AG09309 (cell line): ENCODE results near the gene NBEAL2.

Experiments used
- DNase-seq: peaks from one replicate; pipeline ENCODE4 v3.0.0-alpha.2; 2010; ENCODE audit warnings: low read depth
- H3K4me3 ChIP-seq: 2 replicates; pipeline ENCODE4 v1.5.1; 2011; ENCODE audit warnings: mild to moderate bottlenecking, low read depth, low read length, moderate library complexity; ENCODE audit not compliant: control insufficient read depth
- CTCF ChIP-seq: IDR thresholded peaks from 2 replicates; pipeline ENCODE4 v1.5.1; 2011; ENCODE audit warnings: mild to moderate bottlenecking, low read depth, low read length, inconsistent platforms; ENCODE audit not compliant: insufficient read depth, control insufficient read depth; ENCODE audit errors: missing control alignments

The NBEAL2 gene

DNA sequence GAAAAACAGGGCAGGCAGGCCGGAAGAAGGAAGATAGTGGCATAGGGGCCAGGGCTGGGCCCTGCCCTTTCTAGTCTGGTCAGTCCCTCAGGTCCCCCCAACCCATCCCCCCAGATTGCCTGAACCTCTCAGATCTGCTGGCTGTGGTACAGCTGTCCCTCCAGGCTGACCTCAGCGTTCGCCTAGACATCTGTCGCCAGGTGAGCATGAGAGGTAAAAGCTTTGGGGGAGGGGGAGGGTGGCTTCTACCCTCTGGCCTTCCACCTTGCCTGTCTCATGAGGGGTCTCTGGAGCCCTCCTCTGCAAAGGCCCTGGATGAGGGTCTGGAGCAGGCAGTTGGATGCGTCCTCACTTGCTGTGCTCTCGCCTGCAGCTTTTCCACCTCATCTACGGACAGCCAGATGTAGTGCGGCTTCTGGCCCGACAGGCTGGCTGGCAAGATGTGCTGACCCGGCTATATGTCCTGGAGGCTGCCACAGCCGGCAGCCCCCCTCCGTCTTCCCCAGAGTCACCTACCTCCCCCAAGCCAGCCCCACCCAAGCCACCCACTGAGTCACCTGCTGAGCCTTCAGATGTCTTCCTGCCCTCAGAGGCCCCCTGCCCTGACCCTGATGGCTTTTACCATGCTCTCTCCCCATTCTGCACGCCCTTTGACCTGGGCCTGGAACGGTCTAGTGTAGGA is 20.2 kb downstream of the NBEAL2 start:
- DNase-seq = no peak
- no peak overlapping the region for H3K4me3 ChIP-seq
- TF ChIP-seq CTCF = no peak

DNA sequence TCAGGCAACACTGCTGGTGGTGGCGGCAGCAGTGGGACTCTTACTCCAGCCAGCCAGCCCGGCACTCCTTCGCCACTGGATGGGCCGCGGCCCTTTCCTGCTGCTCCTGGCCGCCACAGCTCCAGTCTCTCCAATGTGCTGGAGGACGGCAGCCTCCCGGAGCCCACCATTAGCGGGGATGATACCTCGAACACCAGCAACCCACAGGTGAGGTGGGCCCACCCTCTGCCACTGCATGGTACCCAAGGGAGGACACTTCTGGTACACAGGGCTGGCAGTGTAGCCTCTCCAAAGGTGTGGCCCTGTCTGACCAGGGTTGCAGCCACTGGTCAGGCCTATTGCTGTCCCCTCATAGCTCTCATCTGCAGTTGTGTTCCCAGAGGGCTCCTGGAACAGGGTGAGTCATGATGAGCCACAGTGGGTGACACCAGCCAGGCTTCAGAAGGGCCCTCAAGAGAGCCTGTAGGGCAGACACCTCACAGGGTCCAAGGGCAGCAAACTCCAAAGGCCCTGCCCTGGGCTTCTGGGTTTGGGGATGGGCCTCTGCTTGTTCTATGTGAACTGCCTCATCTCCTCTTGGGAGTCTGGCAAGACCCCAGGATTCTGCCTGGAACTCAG is 20.8 kb downstream of the NBEAL2 start:
- H3K4me3 ChIP-seq = no peak overlapping the region
- no peak for TF ChIP-seq CTCF
- DNase-seq = no peak

DNA sequence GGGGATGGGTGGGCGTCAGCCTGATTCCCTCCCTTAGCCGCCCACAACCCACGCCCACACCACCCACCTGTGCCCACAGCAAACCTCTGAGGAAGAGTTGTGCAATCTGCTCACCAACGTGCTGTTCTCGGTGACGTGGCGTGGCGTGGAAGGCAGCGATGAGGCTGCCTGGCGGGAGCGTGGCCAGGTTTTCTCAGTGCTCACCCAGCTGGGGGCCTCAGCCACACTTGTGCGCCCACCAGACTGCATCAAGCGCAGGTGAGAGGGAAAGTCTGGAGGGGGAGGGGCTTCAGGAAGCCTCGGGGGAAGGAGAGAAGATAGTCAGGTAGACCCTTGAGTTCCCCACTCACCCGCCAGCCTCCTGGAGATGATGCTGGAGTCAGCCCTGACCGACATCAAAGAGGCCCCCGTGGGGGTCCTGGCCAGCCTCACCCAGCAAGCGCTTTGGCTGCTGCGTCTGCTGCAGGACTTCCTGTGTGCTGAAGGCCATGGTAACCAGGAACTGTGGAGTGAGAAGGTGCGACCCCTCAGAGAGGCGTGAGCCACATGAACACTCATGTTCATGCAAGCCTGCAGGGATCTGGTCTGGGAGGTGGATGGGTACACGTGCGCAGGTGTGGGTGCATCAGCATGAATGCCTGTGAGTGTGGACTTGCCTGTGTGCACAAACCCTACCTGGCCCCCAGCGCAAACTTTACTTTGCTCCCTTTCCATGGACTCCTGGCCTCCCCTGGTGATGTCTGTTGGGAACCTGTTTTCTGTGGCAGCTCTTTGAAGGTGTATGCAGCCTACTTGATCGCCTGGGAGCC is 21.7 kb downstream of the NBEAL2 start:
- DNase-seq = no peak
- no peak overlapping the region for H3K4me3 ChIP-seq
- TF ChIP-seq CTCF = no peak

GRCh38 chr3:47001731-47002170 is 22.3 kb downstream of the NBEAL2 start:
- DNase-seq = no peak
- H3K4me3 ChIP-seq = no peak overlapping the region
- TF ChIP-seq CTCF = no peak

GRCh38 chr3:47002171-47003055 is 22.9 kb downstream of the NBEAL2 start:
- no peak for TF ChIP-seq CTCF
- DNase-seq = no peak
- H3K4me3 ChIP-seq = no peak overlapping the region

- no peak for TF ChIP-seq CTCF
- no peak overlapping the region for H3K4me3 ChIP-seq
- DNase-seq = no peak
Observed at GRCh38 chr3:47003056-47003410, 23.6 kb downstream of the NBEAL2 start.
